Measurements from ENCODE around the gene TARBP1.

Gene TARBP1

GRCh38 chr1:234479310-234479559 is 256 bp upstream of the TARBP1 start:
- DNase-seq: no peak

- DNase-seq: peak; percentile 74
Measured at GRCh38 chr1:234478152-234478480, 863 bp downstream of the TARBP1 start.

- no peak for DNase-seq
Measured at GRCh38 chr1:234477386-234478151, 1.4 kb downstream of the TARBP1 start.

- DNase-seq: no peak
Measured at GRCh38 chr1:234476172-234476571, 2.8 kb downstream of the TARBP1 start.

- DNase-seq: no peak
Measured at GRCh38 chr1:234475167-234475793, 3.7 kb downstream of the TARBP1 start.

GRCh38 chr1:234474375-234474774 is 4.6 kb downstream of the TARBP1 start:
- DNase-seq: no peak

- DNase-seq: no peak
Measured at GRCh38 chr1:234473118-234473517, 5.9 kb downstream of the TARBP1 start.

GRCh38 chr1:234469376-234469775 is 9.6 kb downstream of the TARBP1 start:
- DNase-seq: no peak

- DNase-seq: no peak
Measured at GRCh38 chr1:234468580-234468979, 10.4 kb downstream of the TARBP1 start.

GRCh38 chr1:234467821-234468220 is 11.2 kb downstream of the TARBP1 start:
- DNase-seq: no peak

- DNase-seq: no peak
Measured at GRCh38 chr1:234466945-234467344, 12.0 kb downstream of the TARBP1 start.

GRCh38 chr1:234463749-234464148 is 15.2 kb downstream of the TARBP1 start:
- no peak for DNase-seq

GRCh38 chr1:234460652-234461051 is 18.3 kb downstream of the TARBP1 start:
- DNase-seq: no peak

- DNase-seq: no peak
Measured at GRCh38 chr1:234458352-234459017, 20.5 kb downstream of the TARBP1 start.

GRCh38 chr1:234454926-234455325 is 24.1 kb downstream of the TARBP1 start:
- DNase-seq: no peak

- no peak for DNase-seq
Measured at GRCh38 chr1:234452406-234452965, 26.5 kb downstream of the TARBP1 start.

GRCh38 chr1:234440348-234440747 is 38.6 kb downstream of the TARBP1 start:
- no peak for DNase-seq

- no peak for DNase-seq
Measured at GRCh38 chr1:234438579-234438978, 40.4 kb downstream of the TARBP1 start.

GRCh38 chr1:234437423-234438171 is 41.4 kb downstream of the TARBP1 start:
- DNase-seq: no peak

- no peak for DNase-seq
Measured at GRCh38 chr1:234435620-234436019, 43.4 kb downstream of the TARBP1 start.

- DNase-seq: no peak
Measured at GRCh38 chr1:234434706-234435105, 44.3 kb downstream of the TARBP1 start.

- no peak for DNase-seq
Measured at GRCh38 chr1:234433563-234434285, 45.3 kb downstream of the TARBP1 start.

GRCh38 chr1:234431255-234431654 is 47.7 kb downstream of the TARBP1 start:
- DNase-seq: no peak

Measured in stimulated activated CD4-positive, alpha-beta T cell treated with anti-CD3 and anti-CD28 coated beads, Interleukin-4, amount 100 ng/mL, for 1 hour (primary cell).